ENCODE results near the gene SEZ6L2.

Gene SEZ6L2

DNA sequence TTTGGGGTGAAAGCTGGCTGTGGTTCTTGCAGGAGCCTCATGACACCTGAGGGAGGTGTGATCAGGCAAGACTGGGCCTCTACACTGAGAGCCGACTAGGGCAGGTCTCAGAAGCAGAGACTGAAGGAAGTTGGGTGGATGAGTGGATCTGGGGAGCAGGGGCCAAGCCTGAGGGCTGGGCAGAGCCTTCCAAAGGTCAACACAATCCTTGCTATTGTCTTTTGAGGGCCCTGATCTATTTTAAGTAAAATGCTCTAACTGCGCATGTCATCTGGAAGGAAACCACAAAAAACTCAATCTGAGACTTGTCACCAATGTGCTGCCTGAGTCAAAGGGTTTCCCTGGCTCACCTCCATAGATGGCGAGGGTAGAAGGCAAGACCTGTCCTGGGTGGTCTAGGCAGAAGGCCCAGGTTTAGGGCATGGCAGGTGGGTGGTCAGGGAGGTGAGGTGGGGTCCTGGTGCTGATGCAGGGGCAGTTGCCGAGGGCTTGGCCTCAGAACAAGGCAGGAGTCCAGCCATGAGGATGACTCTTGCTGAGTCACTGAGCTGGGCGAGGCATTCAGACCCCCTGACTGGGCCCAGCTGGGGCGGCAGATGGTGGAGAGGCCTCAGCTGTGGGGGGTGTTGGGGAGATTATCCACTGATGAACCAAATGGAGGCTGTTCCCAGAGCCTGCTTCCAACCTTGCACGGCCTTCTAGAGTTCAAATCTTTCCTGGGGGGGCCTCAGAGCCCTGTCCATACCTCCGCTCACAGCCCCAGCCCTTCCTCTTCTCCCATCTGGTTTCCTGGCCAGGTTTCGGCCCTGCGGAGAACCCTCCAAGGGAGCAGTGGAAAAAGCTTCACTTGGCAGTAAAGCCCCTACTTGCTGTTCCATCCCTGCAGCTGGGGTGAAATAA is 74.0 kb downstream of the SEZ6L2 start:
- H3K27ac ChIP-seq: no peak overlapping the region
- TF ChIP-seq CTCF (conservative IDR thresholded peaks at IDR 0.05): no peak

GRCh38 chr16:29824589-29825144 is 74.7 kb downstream of the SEZ6L2 start:
- no peak for TF ChIP-seq CTCF (conservative IDR thresholded peaks at IDR 0.05)
- H3K27ac ChIP-seq: no peak overlapping the region

GRCh38 chr16:29821643-29822115 is 77.7 kb downstream of the SEZ6L2 start:
- no peak overlapping the region for H3K27ac ChIP-seq
- TF ChIP-seq CTCF (conservative IDR thresholded peaks at IDR 0.05): no peak

Data from VCaP (cell line).